ENCODE data around the gene CALCB. TPM values are rescaled to one million over a fixed set of nuclear protein-coding genes. Genes with fewer than 3 reads are reported as not detected.

CALCB gene
- total RNA-seq, 1 donor from 2014 or later = not detected

DNA sequence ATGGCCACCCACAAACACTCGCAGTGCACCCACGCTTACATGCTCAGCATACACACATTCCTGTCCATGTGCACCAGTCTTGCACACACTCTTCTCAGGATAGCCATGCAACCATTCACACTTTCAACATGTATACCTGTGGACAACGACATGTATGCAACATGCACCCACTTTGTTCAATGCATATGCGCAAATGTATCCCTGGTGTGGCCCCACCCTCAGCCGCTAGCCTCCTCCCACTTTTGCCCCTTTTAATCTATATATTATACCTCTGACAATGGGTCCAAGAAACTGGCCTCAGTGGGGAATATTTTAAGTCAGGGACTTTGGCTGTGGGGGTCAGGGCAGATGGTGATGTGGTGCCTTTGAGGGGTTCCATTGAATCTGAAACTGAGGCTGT is 42.3 kb downstream of the CALCB start:
- peaks cover 5% of the 10 kb centered on the region for H3K4me1 Mint-ChIP-seq (ENCODE audit: unreplicated experiment)
- no peak for DNase-seq (ENCODE audit: extremely low spot score, unreplicated experiment)
- H3K27ac Mint-ChIP-seq = no peak overlapping the region
- TF ChIP-seq, protein P1, sequence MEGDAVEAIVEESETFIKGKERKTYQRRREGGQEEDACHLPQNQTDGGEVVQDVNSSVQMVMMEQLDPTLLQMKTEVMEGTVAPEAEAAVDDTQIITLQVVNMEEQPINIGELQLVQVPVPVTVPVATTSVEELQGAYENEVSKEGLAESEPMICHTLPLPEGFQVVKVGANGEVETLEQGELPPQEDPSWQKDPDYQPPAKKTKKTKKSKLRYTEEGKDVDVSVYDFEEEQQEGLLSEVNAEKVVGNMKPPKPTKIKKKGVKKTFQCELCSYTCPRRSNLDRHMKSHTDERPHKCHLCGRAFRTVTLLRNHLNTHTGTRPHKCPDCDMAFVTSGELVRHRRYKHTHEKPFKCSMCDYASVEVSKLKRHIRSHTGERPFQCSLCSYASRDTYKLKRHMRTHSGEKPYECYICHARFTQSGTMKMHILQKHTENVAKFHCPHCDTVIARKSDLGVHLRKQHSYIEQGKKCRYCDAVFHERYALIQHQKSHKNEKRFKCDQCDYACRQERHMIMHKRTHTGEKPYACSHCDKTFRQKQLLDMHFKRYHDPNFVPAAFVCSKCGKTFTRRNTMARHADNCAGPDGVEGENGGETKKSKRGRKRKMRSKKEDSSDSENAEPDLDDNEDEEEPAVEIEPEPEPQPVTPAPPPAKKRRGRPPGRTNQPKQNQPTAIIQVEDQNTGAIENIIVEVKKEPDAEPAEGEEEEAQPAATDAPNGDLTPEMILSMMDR (conservative IDR thresholded peaks at IDR 0.05) = no peak
- H3K9me3 Mint-ChIP-seq = no peaks in the 10 kb centered on the region
- H3K27me3 Mint-ChIP-seq = peaks cover 75% of the 10 kb centered on the region
- H3K36me3 Mint-ChIP-seq = no peaks in the 10 kb centered on the region
- no peak overlapping the region for H3K4me3 Mint-ChIP-seq

DNA sequence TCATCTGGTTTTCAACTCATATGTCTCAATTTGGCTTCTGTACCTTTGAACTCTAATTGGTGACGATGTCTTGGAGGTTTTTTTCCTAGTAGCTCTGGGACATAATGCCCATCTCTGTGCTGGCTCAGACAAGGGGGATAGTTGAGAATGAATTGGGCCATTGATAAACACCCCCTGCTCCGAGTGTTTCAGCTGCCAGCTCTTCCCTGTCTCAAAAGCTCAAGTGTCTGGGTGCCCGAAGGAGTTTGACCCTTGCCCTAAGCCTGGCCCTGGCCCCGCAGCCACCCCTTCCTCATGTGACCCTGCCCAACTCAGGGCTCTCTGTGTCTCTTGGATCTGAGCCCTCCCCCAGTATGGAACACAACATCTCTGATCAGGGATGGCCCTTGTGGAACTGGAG is 44.4 kb downstream of the CALCB start:
- Mint-ChIP-seq H3K4me3 (no peak overlapping the region), H3K4me1 (ENCODE audit: unreplicated experiment) (peaks cover 5% of the 10 kb centered on the region), H3K9me3 (no peaks in the 10 kb centered on the region), H3K36me3 (no peaks in the 10 kb centered on the region), H3K27me3 (peaks cover 64% of the 10 kb centered on the region), H3K27ac (no peak overlapping the region)
- TF ChIP-seq, protein P1 (conservative IDR thresholded peaks at IDR 0.05) = no peak
- no peak for DNase-seq (ENCODE audit: extremely low spot score, unreplicated experiment)

DNA sequence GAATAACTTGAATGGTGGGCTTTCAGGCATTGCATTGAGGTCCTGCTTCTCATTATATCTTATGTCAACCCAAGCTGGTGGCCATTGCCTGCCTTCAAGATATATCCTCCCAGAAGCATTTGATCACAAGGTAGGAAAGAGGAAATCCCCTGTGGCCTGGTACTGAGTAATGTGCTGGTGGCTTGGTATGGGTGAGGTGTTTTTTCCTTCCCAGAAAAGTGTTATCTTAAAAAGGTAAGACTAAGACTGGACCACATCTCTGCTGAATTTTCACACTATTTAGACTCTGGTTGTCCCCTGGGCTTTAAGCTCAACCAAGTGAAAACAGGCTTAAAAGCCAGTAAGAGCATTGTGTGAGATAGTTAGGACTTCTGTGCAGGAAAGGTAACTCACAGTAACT is 45.0 kb downstream of the CALCB start:
- Mint-ChIP-seq H3K4me3 (no peak overlapping the region), H3K9me3 (no peaks in the 10 kb centered on the region), H3K27ac (no peak overlapping the region), H3K4me1 (ENCODE audit: unreplicated experiment) (peaks cover 5% of the 10 kb centered on the region), H3K36me3 (no peaks in the 10 kb centered on the region), H3K27me3 (peaks cover 64% of the 10 kb centered on the region)
- DNase-seq (ENCODE audit: extremely low spot score, unreplicated experiment) = no peak
- TF ChIP-seq, protein P1 (conservative IDR thresholded peaks at IDR 0.05) = no peak

DNA sequence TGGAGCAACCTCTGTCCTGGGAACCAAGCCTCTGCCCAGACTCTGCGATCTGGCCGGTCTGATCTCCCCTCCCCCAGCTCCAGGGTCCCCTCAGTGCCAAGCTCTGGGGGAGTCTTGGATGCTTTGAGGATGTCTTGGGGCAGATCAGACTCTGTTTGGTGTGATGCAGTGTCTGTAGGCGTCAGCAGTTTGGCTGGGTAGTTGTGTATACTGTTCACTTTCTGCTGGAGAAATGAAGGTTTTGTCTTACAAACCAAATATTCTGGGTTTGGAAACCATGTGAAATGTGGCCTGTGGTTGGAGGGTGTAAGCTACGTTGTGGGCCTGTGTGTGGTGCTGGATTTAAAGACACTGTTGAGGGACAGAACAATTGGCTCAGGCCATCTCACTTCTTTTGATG is 46.0 kb downstream of the CALCB start:
- H3K36me3 Mint-ChIP-seq = no peaks in the 10 kb centered on the region
- H3K9me3 Mint-ChIP-seq = no peaks in the 10 kb centered on the region
- no peak overlapping the region for H3K27ac Mint-ChIP-seq
- H3K4me3 Mint-ChIP-seq = no peak overlapping the region
- H3K27me3 Mint-ChIP-seq = peaks cover 60% of the 10 kb centered on the region
- TF ChIP-seq, protein P1 (conservative IDR thresholded peaks at IDR 0.05) = no peak
- H3K4me1 Mint-ChIP-seq (ENCODE audit: unreplicated experiment) = peaks cover 5% of the 10 kb centered on the region
- no peak for DNase-seq (ENCODE audit: extremely low spot score, unreplicated experiment)

DNA sequence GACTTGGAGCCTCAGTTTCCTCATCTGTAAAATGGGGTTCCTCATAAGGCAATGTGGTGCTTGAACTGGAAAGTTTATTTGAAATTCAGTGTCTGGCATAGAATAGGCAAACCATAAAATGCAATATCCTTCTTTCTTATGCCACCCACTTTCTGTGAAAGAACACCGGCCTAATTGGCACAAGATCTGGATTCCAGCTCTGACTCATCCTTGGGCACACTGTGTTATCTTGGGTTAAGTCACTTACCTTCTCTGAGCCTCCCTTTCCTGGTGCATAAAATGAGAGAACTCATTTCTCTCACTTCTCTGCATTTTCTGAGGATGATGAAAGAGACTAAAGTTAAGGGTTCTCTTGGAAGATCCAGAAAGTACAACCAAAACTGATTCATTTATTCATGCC is 46.4 kb downstream of the CALCB start:
- no peaks in the 10 kb centered on the region for H3K36me3 Mint-ChIP-seq
- peaks cover 61% of the 10 kb centered on the region for H3K27me3 Mint-ChIP-seq
- H3K9me3 Mint-ChIP-seq = no peaks in the 10 kb centered on the region
- H3K27ac Mint-ChIP-seq = no peak overlapping the region
- peaks cover 4% of the 10 kb centered on the region for H3K4me1 Mint-ChIP-seq (ENCODE audit: unreplicated experiment)
- TF ChIP-seq, protein P1 (conservative IDR thresholded peaks at IDR 0.05) = no peak
- DNase-seq (ENCODE audit: extremely low spot score, unreplicated experiment) = no peak
- no peak overlapping the region for H3K4me3 Mint-ChIP-seq

DNA sequence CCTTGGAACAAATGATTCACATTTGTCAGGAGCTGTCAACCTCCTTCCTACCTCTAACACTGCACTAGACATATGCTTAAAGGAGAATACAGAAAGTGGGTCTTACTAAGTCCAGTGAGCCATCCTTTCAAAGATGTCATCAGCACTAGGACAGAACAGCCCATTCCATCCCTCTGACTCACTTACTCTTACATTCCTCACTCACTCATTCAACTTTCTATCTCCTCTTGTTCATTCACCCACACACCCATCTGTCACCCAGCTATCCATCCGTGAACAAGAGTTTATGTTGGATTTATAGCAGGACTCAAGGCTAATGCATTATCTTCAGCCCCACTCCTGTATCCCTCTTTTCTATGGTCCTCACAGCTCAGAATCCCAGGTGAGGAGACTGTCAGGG is 50.5 kb downstream of the CALCB start:
- no peak overlapping the region for H3K4me3 Mint-ChIP-seq
- TF ChIP-seq, protein P1 (conservative IDR thresholded peaks at IDR 0.05) = no peak
- no peaks in the 10 kb centered on the region for H3K9me3 Mint-ChIP-seq
- DNase-seq (ENCODE audit: extremely low spot score, unreplicated experiment) = no peak
- H3K27me3 Mint-ChIP-seq = peaks cover 48% of the 10 kb centered on the region
- no peaks in the 10 kb centered on the region for H3K36me3 Mint-ChIP-seq
- no peak overlapping the region for H3K27ac Mint-ChIP-seq
- H3K4me1 Mint-ChIP-seq (ENCODE audit: unreplicated experiment) = no peaks in the 10 kb centered on the region

Data from type B pancreatic cell (in vitro differentiated cells).